ENCODE measurements around the gene PLEKHG5.
"Not testable (repeated sequence)": the region's sequence is repeated elsewhere in the genome, so short reads cannot be mapped to it uniquely, and the experiment has no call there.

The PLEKHG5 gene

DNA sequence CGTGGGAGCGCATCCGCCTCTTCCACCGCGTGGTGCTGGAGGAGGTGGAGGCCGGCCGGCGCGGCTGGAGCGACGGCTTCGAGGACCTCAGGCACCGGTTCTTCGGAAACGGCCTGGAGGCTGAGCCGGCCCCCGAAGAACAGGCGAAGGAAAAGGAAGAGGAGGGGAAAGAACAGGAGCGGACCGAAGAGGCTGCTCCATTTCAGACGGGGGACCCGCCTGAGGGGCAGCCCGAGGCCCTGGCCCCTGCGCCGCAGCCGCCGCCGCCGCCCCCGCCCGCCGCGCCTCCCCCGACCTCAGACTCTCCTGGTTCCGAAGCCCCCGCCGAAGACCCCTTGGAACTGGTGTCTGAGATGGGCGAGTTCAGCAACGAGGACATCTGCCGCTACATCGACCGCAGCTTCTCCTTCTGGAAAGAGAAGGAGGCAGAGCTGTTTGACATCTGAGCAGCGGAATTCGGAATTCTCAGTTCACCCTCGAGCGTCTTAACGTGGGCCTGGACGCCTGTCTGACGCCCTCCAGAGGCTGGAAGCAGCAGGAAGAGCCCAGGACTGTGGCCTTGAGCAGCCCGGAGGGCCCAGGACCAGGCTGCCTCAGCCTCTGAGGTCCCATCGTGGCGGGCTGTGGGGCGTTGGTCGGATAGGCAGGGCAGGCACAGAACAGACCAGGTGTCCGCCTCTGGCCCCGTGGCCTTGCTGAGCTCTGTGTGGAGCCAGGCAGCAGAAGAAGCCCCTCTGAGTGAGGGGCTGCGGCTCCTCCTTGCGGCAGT is 35.5 kb downstream of the PLEKHG5 start:
- Histone ChIP-seq H3K27me3 (replicated peaks in 2 of 5; ENCODE audit: control insufficient read depth in 4 of 5, insufficient read depth in 5 of 5, low read length in 4 of 5) (peaks cover 0 to 84% (median 19%) of the 10 kb centered on the region in 5 experiments), H3K4me3 (ENCODE audit: control insufficient read depth in 1 of 7, extremely low read depth in 1 of 7, insufficient read depth in 4 of 7, low read depth in 2 of 7, low read length in 6 of 7) (peak overlapping the region in 1 of 7 experiments; percentile 50), H3K4me1 (ENCODE audit: control extremely low read depth in 1 of 4, control insufficient read depth in 4 of 4, insufficient read depth in 4 of 4, low read length in 3 of 4) (peaks cover 0 to 27% (median 26%) of the 10 kb centered on the region in 4 experiments)
- not testable (repeated sequence) for H3K9me3 ChIP-seq (ENCODE audit: control extremely low read depth in 1 of 5, control insufficient read depth in 4 of 5, insufficient read depth in 2 of 5, low read depth in 1 of 5, low read length in 4 of 5); DNase-seq; H3K27ac ChIP-seq (ENCODE audit: insufficient read depth in 1 of 2, low read depth in 1 of 2, low read length in 2 of 2, poor library complexity in 1 of 2, severe bottlenecking in 2 of 2); H3K36me3 ChIP-seq (ENCODE audit: control insufficient read depth in 4 of 4, insufficient read depth in 4 of 4, low read length in 3 of 4)
- ChIA-PET POLR2A (interaction anchor here (0.6 kb wide), 1 partner anchor 23 kb away, joined by 4 read pairs; no protein-coding TSS in a partner anchor), CTCF (interaction anchor here (1.2 to 1.5 kb wide), 3 partner anchors 11 to 53 kb away, joined by 3 to 6 read pairs (median 3); no protein-coding TSS in a partner anchor)
- 17% methylated on average over 40 of the region's 58 CpGs for WGBS (ENCODE audit: insufficient coverage)

DNA sequence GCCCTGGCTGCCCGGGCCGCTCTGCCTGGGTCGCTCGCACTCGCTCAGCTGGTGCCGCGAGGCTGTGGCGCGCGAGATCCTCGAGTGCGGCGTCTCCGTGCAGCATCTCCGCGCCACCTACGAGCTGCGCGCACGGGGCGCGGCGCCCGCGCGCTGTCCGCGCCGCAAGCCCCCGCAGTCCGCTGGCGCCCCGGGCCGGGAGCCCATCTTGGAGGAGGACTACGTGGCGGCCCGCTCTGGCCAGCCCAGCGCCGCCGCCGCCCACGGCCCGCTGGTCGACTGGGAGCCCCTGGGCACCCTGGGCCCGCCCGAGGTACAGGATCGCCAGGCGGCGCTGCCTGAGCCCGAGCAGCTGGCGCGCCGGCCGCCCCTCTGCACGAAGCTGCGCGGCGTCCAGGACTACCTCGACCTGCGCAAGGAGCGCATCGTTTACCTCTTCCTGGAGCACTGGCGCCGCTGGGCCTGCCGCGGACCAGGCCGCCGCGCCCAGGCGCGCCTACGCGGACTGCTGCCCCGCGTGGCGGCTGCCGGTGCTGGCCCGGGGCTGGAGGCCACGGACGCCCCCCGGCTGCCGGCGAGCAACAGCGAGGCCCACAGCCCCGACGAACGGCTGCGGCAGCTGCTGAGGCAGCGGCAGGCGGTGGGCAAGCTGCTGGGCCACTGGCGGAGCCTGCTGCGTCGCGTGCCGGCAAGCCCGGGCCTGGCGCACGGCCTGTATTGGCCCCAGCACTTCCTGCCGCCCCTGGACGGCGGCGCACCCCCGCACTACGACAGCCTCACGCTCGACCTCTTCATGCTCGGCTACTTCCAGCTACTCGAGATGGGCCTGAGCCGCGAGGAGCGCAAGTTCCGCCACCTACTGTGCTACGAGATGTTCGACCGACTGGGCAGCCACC is 36.4 kb downstream of the PLEKHG5 start:
- Histone ChIP-seq H3K36me3 (ENCODE audit: control insufficient read depth in 4 of 4, insufficient read depth in 4 of 4, low read length in 3 of 4) (no peaks in the 10 kb centered on the region), H3K4me1 (ENCODE audit: control extremely low read depth in 1 of 4, control insufficient read depth in 4 of 4, insufficient read depth in 4 of 4, low read length in 3 of 4) (peaks cover 0 to 21% (median 19%) of the 10 kb centered on the region in 4 experiments), H3K9me3 (ENCODE audit: control extremely low read depth in 1 of 5, control insufficient read depth in 4 of 5, insufficient read depth in 2 of 5, low read depth in 1 of 5, low read length in 4 of 5) (no peaks in the 10 kb centered on the region), H3K27me3 (replicated peaks in 2 of 5; ENCODE audit: control insufficient read depth in 4 of 5, insufficient read depth in 5 of 5, low read length in 4 of 5) (peaks cover 0 to 84% (median 21%) of the 10 kb centered on the region in 5 experiments), H3K4me3 (ENCODE audit: control insufficient read depth in 1 of 7, extremely low read depth in 1 of 7, insufficient read depth in 4 of 7, low read depth in 2 of 7, low read length in 6 of 7) (peak overlapping the region in 2 of 7 experiments; percentile 33 to 50), H3K27ac (ENCODE audit: insufficient read depth in 1 of 2, low read depth in 1 of 2, low read length in 2 of 2, poor library complexity in 1 of 2, severe bottlenecking in 2 of 2) (no peak overlapping the region)
- peak; percentile 46 to 70 (median 60) for DNase-seq
- ChIA-PET POLR2A (no interaction called here), CTCF (interaction anchor here (0.8 to 1.6 kb wide), 8 partner anchors 9 to 216 kb away, joined by 3 to 4 read pairs (median 3); no protein-coding TSS in a partner anchor)
- 4% methylated on average over 90 of the region's 115 CpGs for WGBS (ENCODE audit: insufficient coverage)

DNA sequence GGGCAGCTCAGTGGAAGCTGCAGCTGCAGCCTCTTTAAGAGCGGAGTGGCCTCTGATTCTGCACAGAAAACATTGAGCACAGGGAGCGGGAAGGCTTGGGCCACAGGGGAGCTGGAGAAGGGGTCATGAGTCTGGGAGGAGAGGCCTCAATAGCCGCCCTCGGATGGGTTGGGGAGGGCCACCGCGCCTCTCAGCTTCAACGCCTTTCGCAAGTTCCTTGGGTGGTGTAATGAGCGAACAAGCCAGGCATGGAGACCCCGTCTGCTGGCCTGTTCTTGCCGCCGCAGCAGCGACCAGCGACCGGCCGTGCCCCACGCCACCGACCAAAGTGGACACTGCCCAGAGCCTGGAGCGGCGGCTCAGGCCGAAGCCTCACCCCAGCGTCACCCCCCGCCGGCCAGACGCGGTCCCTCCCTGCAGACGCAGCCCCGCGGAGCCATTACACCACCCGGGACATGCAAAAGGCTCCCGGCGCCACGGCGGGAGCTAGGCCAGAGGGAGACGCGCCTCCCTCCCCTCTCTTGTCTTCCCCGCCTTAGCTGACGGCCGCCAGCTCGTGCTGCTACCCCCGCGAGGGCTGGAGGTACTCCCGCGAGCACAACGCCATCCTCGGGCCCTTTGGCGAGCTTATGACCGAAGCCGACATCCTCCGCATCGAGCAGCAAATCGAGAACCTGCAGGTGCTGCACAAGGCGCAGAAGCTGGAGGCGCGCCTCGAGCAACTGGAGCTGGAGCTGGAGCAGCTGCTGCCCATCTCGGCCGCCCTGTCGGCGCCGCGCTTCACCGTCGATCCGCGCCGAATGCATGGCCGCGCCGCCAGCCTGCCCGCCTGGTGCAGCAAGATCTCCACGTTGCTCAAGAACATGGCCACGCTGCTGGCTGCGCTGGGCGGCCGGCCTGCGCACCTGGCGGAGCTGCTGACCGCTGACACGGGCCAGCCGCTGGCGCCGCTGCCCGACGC is 37.3 kb downstream of the PLEKHG5 start:
- Histone ChIP-seq H3K4me1 (ENCODE audit: control extremely low read depth in 1 of 4, control insufficient read depth in 4 of 4, insufficient read depth in 4 of 4, low read length in 3 of 4) (peaks cover 0 to 15% (median 11%) of the 10 kb centered on the region in 4 experiments), H3K27me3 (replicated peaks in 2 of 5; ENCODE audit: control insufficient read depth in 4 of 5, insufficient read depth in 5 of 5, low read length in 4 of 5) (peaks cover 0 to 84% (median 25%) of the 10 kb centered on the region in 5 experiments)
- POLR2A ChIA-PET; H3K27ac ChIP-seq (ENCODE audit: insufficient read depth in 1 of 2, low read depth in 1 of 2, low read length in 2 of 2, poor library complexity in 1 of 2, severe bottlenecking in 2 of 2); H3K9me3 ChIP-seq (ENCODE audit: control extremely low read depth in 1 of 5, control insufficient read depth in 4 of 5, insufficient read depth in 2 of 5, low read depth in 1 of 5, low read length in 4 of 5); H3K4me3 ChIP-seq (ENCODE audit: control insufficient read depth in 1 of 7, extremely low read depth in 1 of 7, insufficient read depth in 4 of 7, low read depth in 2 of 7, low read length in 6 of 7); H3K36me3 ChIP-seq (ENCODE audit: control insufficient read depth in 4 of 4, insufficient read depth in 4 of 4, low read length in 3 of 4): not testable (repeated sequence)
- peak in 1 of 3 donors; percentile 41 for DNase-seq
- CTCF ChIA-PET, result interaction anchor here (0.8 to 1.6 kb wide), 7 partner anchors 8 to 216 kb away, joined by 3 to 4 read pairs (median 3); no protein-coding TSS in a partner anchor
- 10% methylated on average over 70 of the region's 85 CpGs for WGBS (ENCODE audit: insufficient coverage)

DNA sequence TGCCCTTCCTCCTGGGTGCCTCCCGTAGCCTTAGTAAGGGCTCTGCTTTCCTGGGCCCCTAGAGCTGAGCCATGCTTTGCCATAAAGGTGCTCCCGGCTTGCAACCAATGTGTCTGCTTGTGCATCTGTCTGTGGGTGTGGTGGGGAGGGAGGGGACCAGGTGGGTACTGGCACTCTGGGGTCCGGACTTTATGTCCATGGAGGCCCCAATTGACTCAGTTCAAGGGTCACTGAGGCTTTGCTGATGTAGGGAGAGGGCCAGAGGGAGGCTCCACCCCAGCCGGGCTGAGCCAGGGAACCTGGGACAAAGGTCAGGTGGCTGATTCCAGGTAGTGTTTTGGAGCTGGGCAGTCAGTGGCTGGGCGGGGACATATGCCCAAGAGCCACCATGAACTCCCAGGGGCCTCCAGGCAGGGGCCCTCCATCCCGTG is 40.5 kb downstream of the PLEKHG5 start:
- Histone ChIP-seq H3K4me1 (ENCODE audit: control extremely low read depth in 1 of 4, control insufficient read depth in 4 of 4, insufficient read depth in 4 of 4, low read length in 3 of 4) (peaks cover 0 to 42% (median 20%) of the 10 kb centered on the region in 4 experiments), H3K27me3 (replicated peaks in 2 of 5; ENCODE audit: control insufficient read depth in 4 of 5, insufficient read depth in 5 of 5, low read length in 4 of 5) (peaks cover 0 to 96% (median 25%) of the 10 kb centered on the region in 5 experiments), H3K4me3 (ENCODE audit: control insufficient read depth in 1 of 7, extremely low read depth in 1 of 7, insufficient read depth in 4 of 7, low read depth in 2 of 7, low read length in 6 of 7) (no peak overlapping the region), H3K27ac (ENCODE audit: insufficient read depth in 1 of 2, low read depth in 1 of 2, low read length in 2 of 2, poor library complexity in 1 of 2, severe bottlenecking in 2 of 2) (no peak overlapping the region), H3K9me3 (ENCODE audit: control extremely low read depth in 1 of 5, control insufficient read depth in 4 of 5, insufficient read depth in 2 of 5, low read depth in 1 of 5, low read length in 4 of 5) (no peaks in the 10 kb centered on the region), H3K36me3 (ENCODE audit: control insufficient read depth in 4 of 4, insufficient read depth in 4 of 4, low read length in 3 of 4) (no peaks in the 10 kb centered on the region)
- DNase-seq, result no peak
- WGBS (ENCODE audit: insufficient coverage), result 89% methylated on average over 4 of the region's 6 CpGs
- ChIA-PET POLR2A (no interaction called here), CTCF (interaction anchor here (1.0 to 5.7 kb wide), 4 partner anchors 9 to 27 kb away, joined by 3 to 31 read pairs (median 4); no protein-coding TSS in a partner anchor)

DNA sequence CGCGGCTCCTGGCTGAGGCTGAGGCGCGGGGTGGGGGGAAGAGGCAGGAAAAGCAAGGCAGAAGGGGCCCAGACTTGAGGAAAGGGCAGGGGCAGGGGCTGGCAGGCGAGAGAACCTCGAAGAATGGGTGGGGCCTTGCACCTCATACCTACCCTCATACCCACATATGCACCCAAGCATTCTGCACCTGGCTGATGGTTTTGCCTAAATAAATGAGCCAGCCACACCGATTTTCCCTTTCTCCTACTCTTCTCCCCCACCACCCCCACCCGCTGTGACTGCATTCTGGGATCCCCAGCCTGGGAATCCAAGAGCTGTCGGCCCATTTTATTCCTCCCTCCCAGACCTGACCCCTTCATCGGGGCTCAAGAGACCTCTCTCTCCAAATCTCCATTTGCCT is 41.0 kb downstream of the PLEKHG5 start:
- H3K27ac ChIP-seq (ENCODE audit: insufficient read depth in 1 of 2, low read depth in 1 of 2, low read length in 2 of 2, poor library complexity in 1 of 2, severe bottlenecking in 2 of 2); H3K36me3 ChIP-seq (ENCODE audit: control insufficient read depth in 4 of 4, insufficient read depth in 4 of 4, low read length in 3 of 4); DNase-seq; H3K9me3 ChIP-seq (ENCODE audit: control extremely low read depth in 1 of 5, control insufficient read depth in 4 of 5, insufficient read depth in 2 of 5, low read depth in 1 of 5, low read length in 4 of 5); POLR2A ChIA-PET; H3K4me3 ChIP-seq (ENCODE audit: control insufficient read depth in 1 of 7, extremely low read depth in 1 of 7, insufficient read depth in 4 of 7, low read depth in 2 of 7, low read length in 6 of 7): not testable (repeated sequence)
- CTCF ChIA-PET, result interaction anchor here (0.7 to 5.7 kb wide), 5 partner anchors 9 to 27 kb away, joined by 3 to 31 read pairs (median 3); no protein-coding TSS in a partner anchor
- Histone ChIP-seq H3K27me3 (replicated peaks in 2 of 5; ENCODE audit: control insufficient read depth in 4 of 5, insufficient read depth in 5 of 5, low read length in 4 of 5) (peaks cover 0 to 96% (median 25%) of the 10 kb centered on the region in 5 experiments), H3K4me1 (ENCODE audit: control extremely low read depth in 1 of 4, control insufficient read depth in 4 of 4, insufficient read depth in 4 of 4, low read length in 3 of 4) (peaks cover 0 to 41% (median 20%) of the 10 kb centered on the region in 4 experiments)
- whole genome bisulfite sequencing (ENCODE audit: insufficient coverage), result 33% methylated on average over 6 of the region's 10 CpGs

DNA sequence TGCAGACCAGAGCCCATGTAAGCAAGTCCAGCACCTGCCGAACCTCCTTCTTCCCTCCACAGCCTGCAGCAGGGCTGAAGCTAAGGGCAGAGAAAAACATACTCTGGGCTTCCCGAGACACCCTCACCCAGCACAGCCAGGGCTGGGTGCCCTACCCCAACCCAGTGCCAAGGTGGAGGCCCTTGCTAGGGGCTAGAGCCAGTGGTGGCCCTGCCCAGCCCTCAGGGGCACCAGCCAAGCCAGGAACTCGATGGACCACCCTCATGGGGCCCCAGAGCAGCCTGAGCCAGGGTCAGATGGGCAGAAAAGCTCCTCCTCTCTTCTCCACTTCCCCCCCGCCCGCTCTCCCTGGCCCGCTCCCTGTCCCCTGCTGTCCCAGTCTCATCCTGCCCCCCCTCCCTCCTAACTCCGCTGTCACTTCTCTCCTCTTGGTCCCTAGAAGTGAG is 41.4 kb downstream of the PLEKHG5 start:
- ChIA-PET POLR2A (no interaction called here), CTCF (interaction anchor here (0.6 to 5.7 kb wide), 9 partner anchors 8 to 40 kb away, joined by 3 to 31 read pairs (median 3); partner anchors contain the start of gene HES2)
- no peak for DNase-seq

More for the DNA sequence above, 41.4 kb downstream of the PLEKHG5 start:
- Histone ChIP-seq H3K4me3 (ENCODE audit: control insufficient read depth in 1 of 7, extremely low read depth in 1 of 7, insufficient read depth in 4 of 7, low read depth in 2 of 7, low read length in 6 of 7) (no peak overlapping the region), H3K9me3 (ENCODE audit: control extremely low read depth in 1 of 5, control insufficient read depth in 4 of 5, insufficient read depth in 2 of 5, low read depth in 1 of 5, low read length in 4 of 5) (no peaks in the 10 kb centered on the region), H3K27me3 (replicated peaks in 2 of 5; ENCODE audit: control insufficient read depth in 4 of 5, insufficient read depth in 5 of 5, low read length in 4 of 5) (peaks cover 0 to 96% (median 27%) of the 10 kb centered on the region in 5 experiments), H3K4me1 (ENCODE audit: control extremely low read depth in 1 of 4, control insufficient read depth in 4 of 4, insufficient read depth in 4 of 4, low read length in 3 of 4) (peaks cover 0 to 36% (median 15%) of the 10 kb centered on the region in 4 experiments), H3K27ac (ENCODE audit: insufficient read depth in 1 of 2, low read depth in 1 of 2, low read length in 2 of 2, poor library complexity in 1 of 2, severe bottlenecking in 2 of 2) (no peak overlapping the region), H3K36me3 (ENCODE audit: control insufficient read depth in 4 of 4, insufficient read depth in 4 of 4, low read length in 3 of 4) (no peaks in the 10 kb centered on the region)
- WGBS (ENCODE audit: insufficient coverage), result 25% methylated on average over 2 of the region's 7 CpGs

Data from common myeloid progenitor, CD34-positive (primary cell).